ENCODE results near the gene FXYD6. TPM values are rescaled to one million over a fixed set of nuclear protein-coding genes. Genes with fewer than 3 reads are reported as not detected.

The FXYD6 gene
- total RNA-seq, 1 donor from 2014 or later, result 113 TPM

- Mint-ChIP-seq H3K9me3 (no peaks in the 10 kb centered on the region), H3K36me3 (ENCODE audit: low read depth) (no peaks in the 10 kb centered on the region), H3K27ac (ENCODE audit: unreplicated experiment) (no peak overlapping the region), H3K27me3 (ENCODE audit: low read depth) (no peaks in the 10 kb centered on the region), H3K4me1 (peaks cover 16% of the 10 kb centered on the region), H3K4me3 (no peak overlapping the region)
- TF ChIP-seq CTCF (conservative IDR thresholded peaks at IDR 0.05), result no peak
- no peak for DNase-seq (ENCODE audit: low read depth, low spot score)
These were observed 36.3 kb downstream of the FXYD6 start for GRCh38 chr11:117839936-117840813.

GRCh38 chr11:117839380-117839881, 37.0 kb downstream of the FXYD6 start:
- no peaks in the 10 kb centered on the region for H3K27me3 Mint-ChIP-seq (ENCODE audit: low read depth)
- H3K9me3 Mint-ChIP-seq, result no peaks in the 10 kb centered on the region
- H3K4me1 Mint-ChIP-seq, result peaks cover 16% of the 10 kb centered on the region
- no peak overlapping the region for H3K4me3 Mint-ChIP-seq
- no peaks in the 10 kb centered on the region for H3K36me3 Mint-ChIP-seq (ENCODE audit: low read depth)
- no peak overlapping the region for H3K27ac Mint-ChIP-seq (ENCODE audit: unreplicated experiment)
- no peak for TF ChIP-seq CTCF (conservative IDR thresholded peaks at IDR 0.05)
- no peak for DNase-seq (ENCODE audit: low read depth, low spot score)

GRCh38 chr11:117838901-117839300, 37.6 kb downstream of the FXYD6 start:
- TF ChIP-seq CTCF (conservative IDR thresholded peaks at IDR 0.05), result no peak
- H3K4me3 Mint-ChIP-seq, result no peak overlapping the region
- no peaks in the 10 kb centered on the region for H3K36me3 Mint-ChIP-seq (ENCODE audit: low read depth)
- no peaks in the 10 kb centered on the region for H3K27me3 Mint-ChIP-seq (ENCODE audit: low read depth)
- H3K27ac Mint-ChIP-seq (ENCODE audit: unreplicated experiment), result peak overlapping the region; percentile 67
- H3K4me1 Mint-ChIP-seq, result peaks cover 16% of the 10 kb centered on the region
- no peak for DNase-seq (ENCODE audit: low read depth, low spot score)
- H3K9me3 Mint-ChIP-seq, result no peaks in the 10 kb centered on the region

GRCh38 chr11:117837791-117838190, 38.7 kb downstream of the FXYD6 start:
- no peaks in the 10 kb centered on the region for H3K36me3 Mint-ChIP-seq (ENCODE audit: low read depth)
- no peak for DNase-seq (ENCODE audit: low read depth, low spot score)
- H3K27me3 Mint-ChIP-seq (ENCODE audit: low read depth), result no peaks in the 10 kb centered on the region
- peaks cover 16% of the 10 kb centered on the region for H3K4me1 Mint-ChIP-seq
- H3K27ac Mint-ChIP-seq (ENCODE audit: unreplicated experiment), result peak overlapping the region; percentile 12
- no peaks in the 10 kb centered on the region for H3K9me3 Mint-ChIP-seq
- H3K4me3 Mint-ChIP-seq, result no peak overlapping the region
- no peak for TF ChIP-seq CTCF (conservative IDR thresholded peaks at IDR 0.05)

- TF ChIP-seq CTCF (conservative IDR thresholded peaks at IDR 0.05), result no peak
- H3K27ac Mint-ChIP-seq (ENCODE audit: unreplicated experiment), result peak overlapping the region; percentile 81
- H3K4me1 Mint-ChIP-seq, result peaks cover 20% of the 10 kb centered on the region
- H3K4me3 Mint-ChIP-seq, result no peak overlapping the region
- DNase-seq (ENCODE audit: low read depth, low spot score), result no peak
- H3K27me3 Mint-ChIP-seq (ENCODE audit: low read depth), result no peaks in the 10 kb centered on the region
- peaks cover 2% of the 10 kb centered on the region for H3K36me3 Mint-ChIP-seq (ENCODE audit: low read depth)
- H3K9me3 Mint-ChIP-seq, result no peaks in the 10 kb centered on the region
These were observed 39.2 kb downstream of the FXYD6 start for GRCh38 chr11:117837070-117837776.
